Fibroblast of upper back skin (primary cell): ENCODE data around the gene COL4A5.

Source experiments
- DNase-seq: peaks from one replicate; pipeline ENCODE4 v3.0.0-alpha.2; 2013

The COL4A5 gene

DNA sequence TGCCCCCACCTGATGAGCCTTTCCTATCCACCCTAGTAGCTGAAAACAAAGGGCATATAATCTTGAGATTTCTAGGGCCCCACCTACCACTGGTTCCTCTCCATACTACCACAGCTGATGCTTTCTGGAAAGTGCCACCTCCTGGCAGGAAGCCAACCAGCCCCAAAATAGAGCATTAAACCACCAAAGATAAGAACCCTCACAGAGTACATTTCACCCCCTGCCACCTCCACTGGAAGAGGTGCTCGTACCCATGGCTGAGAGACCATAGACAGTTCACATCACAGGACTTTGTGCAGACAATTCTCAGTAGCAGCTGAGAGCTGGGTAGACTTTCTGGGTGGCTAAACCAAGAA, 202.6 kb downstream of the COL4A5 start:
- DNase-seq = no peak

DNA sequence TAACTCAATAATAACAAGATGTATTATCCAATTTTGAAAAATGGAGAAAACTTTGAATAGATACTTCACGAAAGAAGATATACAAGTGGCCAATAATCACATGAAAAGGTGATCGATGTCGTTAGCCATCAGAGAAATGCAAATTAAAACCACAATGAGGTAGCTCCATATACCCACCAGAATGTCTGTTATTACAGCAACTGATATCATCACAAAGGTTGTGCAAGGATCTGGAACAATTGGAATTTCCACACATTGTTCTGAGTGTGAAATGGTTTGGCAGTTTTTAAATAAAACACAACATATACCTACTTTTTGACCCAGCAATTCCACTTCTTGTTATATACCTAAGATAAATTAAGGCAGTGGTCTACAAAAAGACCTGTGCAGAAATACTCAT, 225.1 kb downstream of the COL4A5 start:
- no peak for DNase-seq

DNA sequence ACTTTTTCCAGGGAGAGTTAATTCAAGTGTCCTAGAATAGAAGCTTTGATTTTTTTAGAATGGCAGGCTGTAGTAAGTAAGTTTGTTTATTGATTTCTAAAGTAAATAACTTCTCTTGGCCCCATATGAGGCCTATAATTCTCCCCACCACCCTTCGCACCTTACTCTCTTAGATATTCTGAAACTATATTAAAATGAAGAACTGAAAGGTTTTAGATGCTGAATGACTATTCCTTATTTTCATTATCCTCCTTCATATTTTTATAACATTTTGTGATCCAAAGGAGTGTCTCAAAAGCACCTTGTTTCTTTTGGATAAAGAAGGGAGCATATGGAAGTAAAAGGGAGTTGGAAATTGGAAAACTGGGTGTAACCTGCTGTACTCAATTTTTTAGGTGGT, 226.5 kb downstream of the COL4A5 start:
- no peak for DNase-seq

- no peak for DNase-seq
Measured at GRCh38 chrX:108671526-108671925, 231.9 kb downstream of the COL4A5 start.

DNA sequence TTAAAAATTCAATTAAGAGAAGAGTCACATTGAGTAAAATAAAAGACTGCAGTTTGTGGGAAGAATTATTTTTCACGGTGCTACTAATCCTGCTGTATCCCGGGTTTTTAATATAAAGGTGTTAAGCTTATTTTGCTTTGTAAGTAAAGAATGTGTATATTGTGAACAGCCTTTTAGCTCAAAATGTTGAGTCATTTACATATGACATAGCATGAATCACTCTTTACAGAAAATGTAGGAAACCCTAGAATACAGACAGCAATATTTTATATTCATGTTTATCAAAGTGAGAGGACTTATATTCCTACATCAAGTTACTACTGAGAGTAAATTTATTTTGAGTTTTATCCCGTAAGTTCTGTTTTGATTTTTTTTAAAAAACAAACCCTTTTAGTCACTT, 257.1 kb downstream of the COL4A5 start:
- DNase-seq = no peak

DNA sequence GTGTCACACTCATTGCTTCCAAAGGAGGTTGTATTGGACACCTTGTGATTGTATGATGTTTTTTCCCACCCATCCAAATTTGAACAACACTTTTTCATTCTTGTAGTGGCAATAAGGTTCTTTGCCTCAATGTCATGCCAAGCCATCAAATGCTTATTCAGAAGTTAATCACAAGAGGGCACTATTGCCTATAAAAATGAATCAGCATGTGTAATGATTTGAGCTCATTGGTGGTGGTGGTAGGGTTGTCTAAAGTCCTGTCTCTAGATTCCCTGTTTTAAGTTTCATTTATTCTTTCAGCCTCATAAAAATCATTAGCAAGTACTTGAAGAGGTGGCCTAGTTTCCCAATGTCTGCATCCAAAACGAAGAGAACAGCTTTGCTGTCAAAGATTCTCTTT, 259.7 kb downstream of the COL4A5 start:
- DNase-seq = peak; percentile 47

DNA sequence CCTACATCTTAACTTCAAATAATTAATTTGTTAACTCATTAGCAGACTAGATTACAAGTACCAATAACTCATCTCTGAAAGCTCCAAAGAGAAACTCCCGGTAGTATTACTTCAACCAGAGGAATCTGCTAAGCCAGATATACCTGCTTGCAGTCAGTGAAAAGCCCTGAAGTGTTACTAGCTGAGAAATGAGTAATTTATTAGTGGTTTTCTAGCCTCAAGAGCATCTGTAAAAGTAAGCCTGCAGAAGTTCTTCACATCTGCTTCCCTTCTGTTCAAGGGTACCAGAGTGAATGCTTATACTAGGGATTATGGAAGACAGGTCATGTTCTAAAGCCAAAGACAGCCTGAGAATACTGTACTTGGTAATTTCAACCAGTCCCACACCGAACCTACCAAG, 262.0 kb downstream of the COL4A5 start:
- no peak for DNase-seq

- no peak for DNase-seq
Measured at GRCh38 chrX:108702530-108702929, 262.9 kb downstream of the COL4A5 start.

- DNase-seq = no peak
Measured at GRCh38 chrX:108704839-108705238, 265.2 kb downstream of the COL4A5 start.

DNA sequence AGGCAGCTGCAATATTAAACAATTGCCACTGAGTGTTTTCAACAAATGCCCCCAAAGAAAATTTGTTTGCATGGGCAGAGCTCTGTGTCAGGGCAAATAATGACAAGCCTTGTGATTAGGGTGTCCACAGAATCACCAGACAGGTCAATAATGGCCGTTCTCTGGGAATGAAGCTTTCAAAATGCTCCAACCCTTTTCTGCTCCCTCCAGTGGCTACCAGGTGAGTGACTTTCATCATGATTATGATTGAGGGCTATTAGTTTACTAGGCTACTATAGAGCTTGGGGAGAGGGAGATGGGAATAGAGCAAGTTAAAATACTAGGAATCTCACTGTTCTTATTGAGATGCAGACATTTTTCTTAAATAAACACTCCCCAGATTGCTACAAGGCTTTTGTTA, 273.2 kb downstream of the COL4A5 start:
- DNase-seq = no peak

DNA sequence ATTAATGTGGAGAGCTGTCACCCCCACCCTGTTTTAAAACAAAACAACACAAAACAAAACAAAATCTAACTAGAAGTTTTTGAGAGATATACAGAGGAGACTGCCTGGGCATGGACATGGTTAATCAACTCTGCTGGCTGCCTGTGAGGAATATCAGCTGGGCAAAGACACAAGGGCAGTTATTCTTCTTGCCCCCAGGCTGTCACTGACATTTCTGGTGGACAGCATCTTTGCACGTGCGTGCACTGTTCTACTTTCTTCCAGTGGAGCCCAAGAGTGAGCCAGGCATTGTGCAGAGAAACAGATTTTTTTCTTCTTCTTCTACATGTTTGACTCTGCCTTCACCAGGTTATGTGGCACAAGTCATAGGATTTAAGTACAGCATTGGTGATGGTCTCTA, 282.9 kb downstream of the COL4A5 start:
- no peak for DNase-seq

DNA sequence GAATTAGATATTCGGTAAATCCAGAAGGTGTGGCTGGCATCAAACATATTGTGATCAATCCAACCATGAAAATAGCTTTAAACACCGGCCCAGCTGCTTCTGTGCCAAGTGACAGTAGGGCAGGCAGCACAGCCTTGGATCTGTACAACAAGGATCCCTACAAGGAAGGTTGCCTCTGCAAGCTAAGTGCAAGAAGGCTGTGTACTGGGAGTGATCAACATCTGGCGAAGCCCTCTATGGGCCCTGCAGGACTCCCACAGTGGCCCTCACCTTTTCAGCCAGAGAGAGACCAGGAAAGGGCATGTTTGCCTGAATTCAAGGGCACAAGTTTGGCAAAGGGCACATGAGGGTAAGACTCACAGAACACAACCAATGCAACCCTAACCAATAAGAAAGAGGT, 287.1 kb downstream of the COL4A5 start:
- DNase-seq = no peak

- no peak for DNase-seq
Measured at GRCh38 chrX:108731153-108731552, 291.5 kb downstream of the COL4A5 start.

DNA sequence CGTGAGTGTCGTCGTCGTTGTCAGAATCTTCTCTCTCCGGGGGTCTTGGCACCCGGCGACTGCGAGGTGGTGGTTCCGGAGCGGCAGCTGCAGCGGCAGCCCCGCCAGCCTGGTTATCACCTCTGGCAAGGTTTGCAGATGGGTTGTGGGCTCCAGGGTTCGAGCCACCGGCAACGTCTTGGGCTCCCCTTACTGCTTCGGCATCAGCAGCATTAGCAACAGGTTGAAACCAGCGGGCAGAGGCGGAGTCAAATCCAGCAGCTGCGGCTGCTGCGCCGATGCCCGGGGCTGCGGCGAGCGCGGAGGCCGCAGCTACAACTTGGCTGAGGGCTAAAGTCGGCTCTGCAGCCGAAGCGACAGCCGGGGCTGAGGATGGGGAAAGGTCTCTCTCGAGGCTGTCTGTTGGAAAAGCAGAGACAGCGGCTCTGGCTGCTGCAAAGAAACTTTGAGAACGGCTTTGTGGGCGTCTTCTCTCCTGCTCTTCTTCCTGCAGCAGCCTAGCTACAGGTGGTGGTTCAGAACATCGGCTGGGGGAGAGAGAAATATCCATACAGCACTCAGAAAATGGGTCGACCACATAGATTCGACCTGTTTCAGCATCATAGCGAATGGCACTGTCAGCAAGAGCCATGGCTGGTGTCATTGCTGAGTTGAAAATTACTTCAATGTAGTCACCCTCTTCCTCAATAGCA, 293.1 kb downstream of the COL4A5 start:
- no peak for DNase-seq

- no peak for DNase-seq
Measured at GRCh38 chrX:108734426-108734825, 294.8 kb downstream of the COL4A5 start.

GRCh38 chrX:108735091-108735678, 295.5 kb downstream of the COL4A5 start:
- no peak for DNase-seq

- no peak for DNase-seq
Measured at GRCh38 chrX:108735679-108736508, 296.3 kb downstream of the COL4A5 start.

- DNase-seq = no peak
Measured at GRCh38 chrX:108736509-108737479, 297.2 kb downstream of the COL4A5 start, which contains the start of gene IRS4. IRS4 (minus strand) TSS chrX:108736563.

- no peak for DNase-seq
Measured at GRCh38 chrX:108737754-108738153, 298.1 kb downstream of the COL4A5 start.

GRCh38 chrX:108740299-108740774, 300.7 kb downstream of the COL4A5 start:
- no peak for DNase-seq
